Caco-2 (cell line): Measurements from ENCODE around the gene DHRS11. TPM values are rescaled to one million over a fixed set of nuclear protein-coding genes. Genes with fewer than 3 reads are reported as not detected.
"Not testable (repeated sequence)": the region's sequence is repeated elsewhere in the genome, so short reads cannot be mapped to it uniquely, and the experiment has no call there.

ENCODE experiments used
- BruUV-seq: library from RNA; stranded (reverse); fragments of 400-500 nt; replicated peaks from 2 replicates; lab custom pipeline; 2021; lab: Mats Ljungman, UMichigan
- CTCF ChIA-PET: fragments of 300-600 bp; sonication (Branson Sonifier 250); formaldehyde crosslinking; loops from one replicate; lab custom pipeline; 2022; ENCODE audit warnings: antibody characterized with exemption; lab: Charles Lee
- POLR2A ChIA-PET: fragments of 300-600 bp; sonication (Branson Sonifier 250); formaldehyde crosslinking; loops from one replicate; lab custom pipeline; 2022; ENCODE audit warnings: antibody characterized with exemption; lab: Charles Lee
- DNase-seq, 2 experiments: peaks; one replicate each; pipeline versions ENCODE4 v3.0.0 to v3.0.0-alpha.2; 2020 to 2022
- H3K27me3 ChIP-seq: replicated peaks from 2 replicates; pipeline ENCODE4 v1.6.0; 2011; ENCODE audit warnings: low read length; ENCODE audit not compliant: control insufficient read depth, insufficient read depth
- H3K36me3 ChIP-seq: 2 replicates; pipeline ENCODE4 v1.5.1; 2011; ENCODE audit warnings: low read length; ENCODE audit not compliant: control insufficient read depth, insufficient read depth
- H3K4me1 ChIP-seq: fragments of 250-450 bp; sonication (Bioruptor Pico); 2 replicates; pipeline ENCODE4 v1.5.1; 2020; ENCODE audit warnings: mild to moderate bottlenecking
- H3K4me3 ChIP-seq: 2 replicates; pipeline ENCODE4 v1.5.1; 2011; ENCODE audit warnings: low read depth, mild to moderate bottlenecking, control low read depth, low read length
- H3K9me3 ChIP-seq: fragments of 250-450 bp; sonication (Bioruptor Pico); 2 replicates; pipeline ENCODE4 v1.5.1; 2020; ENCODE audit warnings: mild to moderate bottlenecking, moderate library complexity
- H3K27ac Mint-ChIP-seq: one replicate; pipeline ENCODE4 v1.8.0; 2022; ENCODE audit warnings: mixed read lengths; ENCODE audit not compliant: unreplicated experiment
- H3K27me3 Mint-ChIP-seq: one replicate; pipeline ENCODE4 v1.8.0; 2022; ENCODE audit warnings: mixed read lengths; ENCODE audit not compliant: insufficient read depth, unreplicated experiment
- H3K36me3 Mint-ChIP-seq: one replicate; pipeline ENCODE4 v1.8.0; 2022; ENCODE audit warnings: mild to moderate bottlenecking, mixed read lengths; ENCODE audit not compliant: insufficient read depth, unreplicated experiment
- H3K4me1 Mint-ChIP-seq: one replicate; pipeline ENCODE4 v1.8.0; 2022; ENCODE audit warnings: low read depth, mixed read lengths; ENCODE audit not compliant: unreplicated experiment
- H3K4me3 Mint-ChIP-seq: one replicate; pipeline ENCODE4 v1.8.0; 2022; ENCODE audit warnings: mild to moderate bottlenecking, moderate library complexity, mixed read lengths; ENCODE audit not compliant: unreplicated experiment
- H3K9me3 Mint-ChIP-seq: one replicate; pipeline ENCODE4 v1.8.0; 2022; ENCODE audit warnings: mixed read lengths; ENCODE audit not compliant: unreplicated experiment
- CTCF ChIP-seq, 2 experiments: fragments of 200-600 bp in 1 of 2; IDR thresholded peaks; 1 replicate in 1 of 2; 2 replicates in 1 of 2; pipeline versions ENCODE4 v1.5.1 to v1.8.0; 2011 to 2022; ENCODE audit warnings: antibody characterized with exemption in 1 of 2, control low read depth in 1 of 2, inconsistent platforms in 1 of 2, low read depth in 1 of 2, low read length in 1 of 2, mild to moderate bottlenecking in 1 of 2, moderate library complexity in 1 of 2; ENCODE audit not compliant: insufficient read depth in 1 of 2, severe bottlenecking in 1 of 2, unreplicated experiment in 1 of 2
- intact Hi-C: fragments of 100-400 bp; cut with micrococcal nuclease; formaldehyde crosslinking; loops from one replicate; pipeline ENCODE4 v1.10.0; 2022; ENCODE audit not compliant: unreplicated experiment
- total RNA-seq: library from RNA; stranded (reverse); gene quantifications from 2 replicates; pipeline ENCODE4 v1.2.3, GENCODE V29; 2022

Gene DHRS11
- total RNA-seq, 1 experiment from 2014 or later, result 44.7 TPM

GRCh38 chr17:36602030-36602748 is 10.5 kb downstream of the DHRS11 start:
- no peaks in the 10 kb centered on the region for H3K9me3 Mint-ChIP-seq
- H3K27me3 Mint-ChIP-seq, result no peaks in the 10 kb centered on the region
- Histone ChIP-seq H3K27me3 (no peaks in the 10 kb centered on the region), H3K9me3 (no peaks in the 10 kb centered on the region), H3K36me3 (peaks cover 4% of the 10 kb centered on the region), H3K4me3 (peak overlapping the region; percentile 66), H3K4me1 (peaks cover 6% of the 10 kb centered on the region)
- H3K36me3 Mint-ChIP-seq, result peaks cover 36% of the 10 kb centered on the region
- peak overlapping the region; percentile 97 for H3K27ac Mint-ChIP-seq
- POLR2A ChIA-PET, result interaction anchor here (0.6 to 3.2 kb wide), 8 partner anchors 10 to 1749 kb away, joined by 3 to 35 read pairs (median 6); partner anchors contain the start of genes AATF, DHRS11, MYO19 and PIGW
- TSS peak; percentile 29 for BruUV-seq
- no peak for TF ChIP-seq CTCF (IDR thresholded peaks at IDR 0.05; ENCODE audit: insufficient read depth in 1 of 2, low read depth in 1 of 2, low read length in 1 of 2, severe bottlenecking in 1 of 2, unreplicated experiment in 1 of 2)
- CTCF ChIA-PET, result interaction anchor here (0.6 to 3.0 kb wide), 12 partner anchors 9 to 944 kb away, joined by 3 to 30 read pairs (median 4); partner anchors contain the start of genes AATF, DHRS11 and PIGW
- H3K4me3 Mint-ChIP-seq, result peak overlapping the region; percentile 88
- peak; percentile 41 to 51 for DNase-seq
- intact Hi-C loops, result no loop called here
- peaks cover 22% of the 10 kb centered on the region for H3K4me1 Mint-ChIP-seq

- Histone ChIP-seq H3K4me1 (peaks cover 6% of the 10 kb centered on the region), H3K4me3 (peak overlapping the region; percentile 66), H3K9me3 (no peaks in the 10 kb centered on the region), H3K27me3 (no peaks in the 10 kb centered on the region), H3K36me3 (peaks cover 4% of the 10 kb centered on the region)
- H3K27ac Mint-ChIP-seq, result peak overlapping the region; percentile 97
- H3K9me3 Mint-ChIP-seq, result no peaks in the 10 kb centered on the region
- DNase-seq, result peak; percentile 75 to 77
- H3K4me1 Mint-ChIP-seq, result peaks cover 16% of the 10 kb centered on the region
- intact Hi-C loops, result no loop called here
- ChIA-PET CTCF (interaction anchor here (0.6 to 3.0 kb wide), 16 partner anchors 8 to 945 kb away, joined by 3 to 30 read pairs (median 4); partner anchors contain the start of genes DHRS11 and PIGW), POLR2A (interaction anchor here (0.7 to 3.2 kb wide), 2 partner anchors 11 to 442 kb away, joined by 9 to 35 read pairs; partner anchors contain the start of gene DHRS11)
- peaks cover 41% of the 10 kb centered on the region for H3K36me3 Mint-ChIP-seq
- H3K4me3 Mint-ChIP-seq, result peak overlapping the region; percentile 88
- peak; percentile 92 to 93 for TF ChIP-seq CTCF (IDR thresholded peaks at IDR 0.05; ENCODE audit: insufficient read depth in 1 of 2, low read depth in 1 of 2, low read length in 1 of 2, severe bottlenecking in 1 of 2, unreplicated experiment in 1 of 2)
- H3K27me3 Mint-ChIP-seq, result no peaks in the 10 kb centered on the region
- no TSS peak for BruUV-seq
These were observed 11.3 kb downstream of the DHRS11 start for GRCh38 chr17:36602924-36603384.

- H3K27ac Mint-ChIP-seq, intact Hi-C loops, BruUV-seq, H3K9me3 ChIP-seq, H3K4me1 ChIP-seq, CTCF ChIA-PET, H3K27me3 ChIP-seq, DNase-seq, H3K4me3 ChIP-seq, H3K36me3 ChIP-seq, POLR2A ChIA-PET, H3K27me3 Mint-ChIP-seq, H3K9me3 Mint-ChIP-seq, H3K4me3 Mint-ChIP-seq: not testable (repeated sequence)
- Mint-ChIP-seq H3K36me3 (peaks cover 48% of the 10 kb centered on the region), H3K4me1 (peaks cover 16% of the 10 kb centered on the region)
These were observed 13.3 kb downstream of the DHRS11 start for GRCh38 chr17:36605028-36605427.
